Measurements from ENCODE around the gene ADAMTS14. TPM values are rescaled to one million over a fixed set of nuclear protein-coding genes. Genes with fewer than 3 reads are reported as not detected.
A peak's percentile ranks its signal among the peaks of the same experiment; 100 is the strongest.
"Not testable (repeated sequence)": the region's sequence is repeated elsewhere in the genome, so short reads cannot be mapped to it uniquely, and the experiment has no call there.

Gene ADAMTS14
- total and polyA plus RNA-seq, 12 donors: under 0.01 to 1.2 (median 0.34) TPM; not detected in 3

DNA sequence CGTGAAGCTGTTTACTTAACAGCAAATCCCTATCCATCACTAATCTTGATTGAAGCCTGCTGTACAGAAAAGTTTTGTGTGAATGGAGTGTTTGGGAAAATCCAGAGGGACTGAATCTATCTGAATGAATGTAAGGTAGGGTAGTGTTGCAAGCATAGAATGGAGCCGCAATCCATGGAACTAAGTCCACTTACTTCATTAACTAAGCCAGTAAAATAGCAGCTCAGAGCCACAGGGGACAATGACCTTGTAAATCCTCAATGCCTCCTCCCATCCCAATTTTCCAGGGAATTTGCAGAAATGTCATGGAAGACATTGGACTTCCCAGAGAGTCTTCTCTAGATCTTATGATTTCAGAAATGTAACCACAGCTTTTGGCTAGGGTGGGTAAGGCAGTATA, 97.7 kb downstream of the ADAMTS14 start:
- Histone ChIP-seq H3K9me3 (replicated peaks in 1 of 3) (no peaks in the 10 kb centered on the region), H3K4me1 (replicated peaks in 1 of 2) (no peaks in the 10 kb centered on the region), H3K4me3 (no peak overlapping the region), H3K27me3 (no peaks in the 10 kb centered on the region), H3K27ac (no peak overlapping the region), H3K36me3 (replicated peaks in 1 of 2) (no peaks in the 10 kb centered on the region)
- TF ChIP-seq, protein P1, sequence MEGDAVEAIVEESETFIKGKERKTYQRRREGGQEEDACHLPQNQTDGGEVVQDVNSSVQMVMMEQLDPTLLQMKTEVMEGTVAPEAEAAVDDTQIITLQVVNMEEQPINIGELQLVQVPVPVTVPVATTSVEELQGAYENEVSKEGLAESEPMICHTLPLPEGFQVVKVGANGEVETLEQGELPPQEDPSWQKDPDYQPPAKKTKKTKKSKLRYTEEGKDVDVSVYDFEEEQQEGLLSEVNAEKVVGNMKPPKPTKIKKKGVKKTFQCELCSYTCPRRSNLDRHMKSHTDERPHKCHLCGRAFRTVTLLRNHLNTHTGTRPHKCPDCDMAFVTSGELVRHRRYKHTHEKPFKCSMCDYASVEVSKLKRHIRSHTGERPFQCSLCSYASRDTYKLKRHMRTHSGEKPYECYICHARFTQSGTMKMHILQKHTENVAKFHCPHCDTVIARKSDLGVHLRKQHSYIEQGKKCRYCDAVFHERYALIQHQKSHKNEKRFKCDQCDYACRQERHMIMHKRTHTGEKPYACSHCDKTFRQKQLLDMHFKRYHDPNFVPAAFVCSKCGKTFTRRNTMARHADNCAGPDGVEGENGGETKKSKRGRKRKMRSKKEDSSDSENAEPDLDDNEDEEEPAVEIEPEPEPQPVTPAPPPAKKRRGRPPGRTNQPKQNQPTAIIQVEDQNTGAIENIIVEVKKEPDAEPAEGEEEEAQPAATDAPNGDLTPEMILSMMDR (IDR thresholded peaks at IDR 0.05): no peak
- no peak for TF ChIP-seq POLR2A (IDR thresholded peaks at IDR 0.05)
- DNase-seq: no peak
- intact Hi-C loops (cut with DNase I): no loop called here
- 77 to 91% (median 87%) methylated on average over 2 of the region's 2 CpGs for WGBS, 4 donors

DNA sequence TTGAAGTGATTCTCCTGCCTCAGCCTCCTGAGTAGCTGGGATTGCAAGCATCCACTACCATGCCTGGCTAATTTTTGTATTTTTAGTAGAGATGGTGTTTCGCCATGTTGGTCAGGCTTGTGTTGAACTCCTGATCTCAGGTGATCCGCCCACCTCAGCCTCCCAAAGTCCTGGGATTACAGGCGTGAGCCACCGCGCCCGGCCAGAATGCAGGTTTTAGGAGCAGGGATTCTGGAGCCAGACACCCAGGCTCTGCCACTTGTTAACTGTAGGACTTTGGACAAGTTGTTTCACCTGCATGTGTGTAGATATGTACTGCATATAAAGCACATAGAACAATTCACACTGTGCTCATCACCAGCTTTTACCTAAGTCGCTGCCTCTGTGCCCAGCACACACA, 98.2 kb downstream of the ADAMTS14 start:
- peak in 1 of 7 donors; percentile 13 for DNase-seq
- intact Hi-C loops (cut with DNase I); H3K9me3 ChIP-seq (replicated peaks in 1 of 3); H3K27me3 ChIP-seq; H3K4me1 ChIP-seq (replicated peaks in 1 of 2); H3K27ac ChIP-seq; H3K36me3 ChIP-seq (replicated peaks in 1 of 2); H3K4me3 ChIP-seq: not testable (repeated sequence)
- WGBS, 4 donors: 95 to 97% (median 96%) methylated on average over 2 to 7 of the region's 7 CpGs

DNA sequence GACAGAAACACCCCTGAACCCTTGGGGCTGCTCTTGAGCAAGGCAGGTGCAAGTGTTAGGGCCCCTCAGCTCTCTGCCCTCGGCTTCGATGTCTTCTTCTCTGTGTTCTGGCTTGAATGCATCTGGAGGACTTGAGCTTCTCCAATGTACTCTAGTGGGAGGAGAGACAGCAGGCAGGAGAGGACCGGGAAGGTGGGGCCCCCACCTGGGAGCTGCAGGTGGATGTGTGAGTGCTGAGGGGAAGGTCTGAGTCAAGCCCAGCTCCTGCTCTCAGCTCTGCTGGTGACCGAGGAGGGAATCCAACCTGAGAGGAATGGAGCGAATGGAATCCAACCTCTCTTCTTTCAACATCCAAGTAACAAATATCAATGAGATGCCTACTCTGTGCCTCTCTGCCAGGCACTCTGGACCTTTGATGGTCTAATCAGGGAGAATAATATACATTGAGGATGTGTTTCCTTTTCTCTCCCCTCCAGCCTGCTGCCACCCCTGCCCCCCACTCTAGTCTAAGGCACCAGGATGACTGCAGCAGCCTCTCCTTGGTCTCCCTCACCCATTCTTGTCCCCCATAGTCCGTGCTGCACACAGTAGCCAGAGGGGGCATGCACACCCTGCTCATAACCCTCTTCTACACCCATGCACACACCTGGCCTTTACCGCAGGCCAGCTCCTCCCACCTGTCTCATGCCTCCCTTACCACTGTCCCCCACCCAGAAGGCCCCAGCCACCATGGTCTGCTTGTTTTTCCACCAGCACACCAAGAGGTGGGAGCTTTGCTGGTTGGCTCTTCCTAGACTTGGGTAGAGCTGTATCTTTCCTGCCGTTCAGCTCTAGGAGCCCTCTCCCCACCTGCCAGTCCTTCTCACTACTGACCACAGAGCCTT, 99.2 kb downstream of the ADAMTS14 start:
- H3K9me3 ChIP-seq (replicated peaks in 1 of 3): no peaks in the 10 kb centered on the region
- intact Hi-C loops (cut with DNase I): no loop called here
- DNase-seq: peak in 1 of 7 donors; percentile 31
- H3K27me3 ChIP-seq: no peaks in the 10 kb centered on the region
- H3K27ac ChIP-seq: no peak overlapping the region
- H3K4me3 ChIP-seq: no peak overlapping the region
- WGBS, 4 donors: 90 to 97% (median 95%) methylated on average over 6 to 8 of the region's 8 CpGs
- H3K4me1 ChIP-seq (replicated peaks in 1 of 2): no peaks in the 10 kb centered on the region
- TF ChIP-seq, protein P1 (IDR thresholded peaks at IDR 0.05): no peak
- TF ChIP-seq POLR2A (IDR thresholded peaks at IDR 0.05): no peak
- H3K36me3 ChIP-seq (replicated peaks in 1 of 2): no peaks in the 10 kb centered on the region

DNA sequence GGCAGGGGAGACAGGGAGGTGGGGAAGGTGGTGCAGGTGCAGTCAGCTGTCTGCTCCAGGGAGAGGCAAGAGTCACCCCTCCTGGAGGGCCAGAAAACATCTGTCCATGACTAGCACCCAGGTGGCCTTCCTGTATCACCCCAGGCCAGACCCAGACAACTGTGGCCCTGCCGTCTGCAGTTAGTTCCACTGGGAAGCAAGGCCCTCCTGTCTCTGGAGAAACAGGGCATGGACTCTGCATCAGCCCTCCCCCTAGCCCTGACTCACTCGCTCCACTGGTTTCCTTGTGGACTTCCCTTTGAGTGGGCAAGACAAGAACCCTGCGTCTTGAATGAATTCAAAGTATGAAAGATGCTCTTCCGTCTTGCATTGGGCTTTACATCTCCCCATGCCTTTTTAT, 100.3 kb downstream of the ADAMTS14 start:
- no peaks in the 10 kb centered on the region for H3K4me1 ChIP-seq (replicated peaks in 1 of 2)
- no peaks in the 10 kb centered on the region for H3K9me3 ChIP-seq (replicated peaks in 1 of 3)
- no peaks in the 10 kb centered on the region for H3K36me3 ChIP-seq (replicated peaks in 1 of 2)
- intact Hi-C loops (cut with DNase I): no loop called here
- TF ChIP-seq, protein P1 (IDR thresholded peaks at IDR 0.05): no peak
- no peak for TF ChIP-seq POLR2A (IDR thresholded peaks at IDR 0.05)
- H3K27ac ChIP-seq: no peak overlapping the region
- H3K27me3 ChIP-seq: no peaks in the 10 kb centered on the region
- peak in 1 of 7 donors; percentile 23 for DNase-seq
- H3K4me3 ChIP-seq: no peak overlapping the region
- WGBS, 4 donors: 88 to 98% (median 96%) methylated on average over 4 of the region's 4 CpGs

DNA sequence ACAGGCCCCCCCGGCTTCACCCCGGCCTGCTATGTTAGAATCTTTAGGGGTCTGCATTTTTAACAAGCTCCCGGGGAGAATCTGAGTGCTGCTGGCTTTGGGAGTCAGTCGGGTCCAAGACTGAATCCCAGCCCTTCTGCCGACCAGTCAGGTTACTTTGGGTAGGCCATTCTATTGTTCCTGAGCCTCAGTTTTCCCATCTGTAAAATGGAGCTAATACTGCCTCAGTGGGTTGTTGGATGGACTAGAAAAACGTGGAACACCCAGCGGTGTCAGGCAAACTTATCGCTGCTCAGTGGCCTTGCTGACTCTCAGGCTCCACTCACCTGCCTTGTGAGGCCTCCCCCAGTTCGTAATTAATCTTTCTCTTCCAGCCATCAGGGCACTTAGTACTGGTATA, 101.2 kb downstream of the ADAMTS14 start:
- intact Hi-C loops (cut with DNase I): no loop called here
- Histone ChIP-seq H3K9me3 (replicated peaks in 1 of 3) (no peaks in the 10 kb centered on the region), H3K27me3 (no peaks in the 10 kb centered on the region), H3K4me1 (replicated peaks in 1 of 2) (no peaks in the 10 kb centered on the region), H3K27ac (no peak overlapping the region), H3K4me3 (no peak overlapping the region), H3K36me3 (replicated peaks in 1 of 2) (no peaks in the 10 kb centered on the region)
- TF ChIP-seq, protein P1 (IDR thresholded peaks at IDR 0.05): no peak
- no peak for TF ChIP-seq POLR2A (IDR thresholded peaks at IDR 0.05)
- DNase-seq: peak in 1 of 7 donors; percentile 23
- WGBS, 4 donors: 80 to 90% (median 86%) methylated on average over 8 to 9 of the region's 9 CpGs

Data from adrenal gland (tissue), 12 donors.